Measurements from ENCODE around the gene KCNQ1. TPM values are rescaled to one million over a fixed set of nuclear protein-coding genes. Genes with fewer than 3 reads are reported as not detected.
A peak's percentile ranks its signal among the peaks of the same experiment; 100 is the strongest.

Gene KCNQ1
- total and polyA plus RNA-seq, 9 of the 15 experiments (the other 6 are each of a cell fraction or from before 2014, with no cell fraction given) = 0.44 TPM; not detected in 8

GRCh38 chr11:2808850-2809846 lies 364.3 kb downstream of the KCNQ1 start (continued):
- peak; percentile 72 for TF ChIP-seq USF1 (CRISPR knock-in tag; IDR thresholded peaks at IDR 0.05)
- TF ChIP-seq ERF (CRISPR knock-in tag; IDR thresholded peaks at IDR 0.05) = no peak
- TF ChIP-seq ZZZ3 (IDR thresholded peaks at IDR 0.05) = no peak
- TF ChIP-seq POLR2A (conservative IDR thresholded peaks at IDR 0.05) = no peak
- no peak for TF ChIP-seq ASH1L (IDR thresholded peaks at IDR 0.05; ENCODE audit: borderline replicate concordance, low read depth, partially characterized antibody)
- TF ChIP-seq MAX (CRISPR knock-in tag; IDR thresholded peaks at IDR 0.05) = 0 out of 2 replicates have a peak, but pooled peaks have one; percentile 29
- peak; percentile 66 for TF ChIP-seq EGR1 (conservative IDR thresholded peaks at IDR 0.05)
- peak; percentile 59 for TF ChIP-seq USF2 (CRISPR knock-in tag; IDR thresholded peaks at IDR 0.05)
- TF ChIP-seq ZFX (CRISPR knock-in tag; IDR thresholded peaks at IDR 0.05) = peak; percentile 37
- 0 out of 4 replicates have a peak, but pooled peaks of 1 of the 2 experiments have one; percentile 19 for TF ChIP-seq MNT (conservative IDR thresholded peaks at IDR 0.05)
- TF ChIP-seq ZNF655 (CRISPR knock-in tag; IDR thresholded peaks at IDR 0.05) = no peak
- TF ChIP-seq HIVEP1 (CRISPR knock-in tag; IDR thresholded peaks at IDR 0.05) = no peak
- no peak for TF ChIP-seq NBN (IDR thresholded peaks at IDR 0.05; ENCODE audit: low read depth)
